Measurements from ENCODE around the gene HLA-E. TPM values are rescaled to one million over a fixed set of nuclear protein-coding genes. Genes with fewer than 3 reads are reported as not detected.
"Not testable (repeated sequence)": the region's sequence is repeated elsewhere in the genome, so short reads cannot be mapped to it uniquely, and the experiment has no call there.

HLA-E gene
- polyA plus RNA-seq, 1 donor = 69.1 TPM

- DNase-seq (ENCODE audit: low read depth) = no peak
Measured at GRCh38 chr6:30507849-30508827, 18.8 kb downstream of the HLA-E start.

GRCh38 chr6:30508890-30509736 is 19.8 kb downstream of the HLA-E start:
- no peak for DNase-seq (ENCODE audit: low read depth)

- no peak for DNase-seq (ENCODE audit: low read depth)
Measured at GRCh38 chr6:30510419-30511168, 21.3 kb downstream of the HLA-E start.

DNA sequence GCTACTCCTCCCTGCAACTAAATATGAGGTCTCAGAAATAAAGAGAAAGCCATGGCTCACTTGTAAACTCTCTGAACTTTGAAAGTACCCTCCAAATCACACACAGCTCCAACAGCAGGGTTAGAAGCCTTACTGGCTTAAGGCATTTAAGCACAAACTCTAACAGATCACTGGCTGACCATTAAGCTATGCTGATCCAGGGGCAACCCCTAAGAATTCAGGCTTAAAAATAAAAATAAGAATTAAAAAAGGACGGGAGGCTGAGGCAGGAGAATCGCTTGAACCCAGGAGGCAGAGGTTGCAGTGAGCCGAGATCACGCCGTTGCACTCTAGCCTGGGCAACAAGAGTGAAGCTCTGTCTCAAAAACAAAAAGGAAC is 21.8 kb downstream of the HLA-E start:
- DNase-seq (ENCODE audit: low read depth) = no peak

DNA sequence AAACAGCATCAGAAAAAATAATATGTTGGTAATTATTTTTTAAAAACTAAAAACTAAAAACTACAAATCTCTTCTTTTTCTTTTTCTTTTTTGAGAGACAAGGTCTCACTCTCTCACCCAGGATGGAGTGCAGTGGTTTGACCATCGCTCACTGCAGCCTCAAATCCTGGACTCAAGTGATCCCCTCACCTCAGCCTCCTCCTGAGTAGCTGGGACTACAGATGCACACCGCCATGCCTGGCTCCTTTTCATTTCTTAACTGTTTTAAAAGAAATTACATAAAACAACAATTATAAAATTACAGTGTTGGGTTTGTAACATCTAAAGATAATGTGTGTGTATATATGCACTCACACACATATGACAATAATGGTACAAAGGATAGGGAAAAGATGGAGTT is 24.1 kb downstream of the HLA-E start:
- no peak for DNase-seq (ENCODE audit: low read depth)

DNA sequence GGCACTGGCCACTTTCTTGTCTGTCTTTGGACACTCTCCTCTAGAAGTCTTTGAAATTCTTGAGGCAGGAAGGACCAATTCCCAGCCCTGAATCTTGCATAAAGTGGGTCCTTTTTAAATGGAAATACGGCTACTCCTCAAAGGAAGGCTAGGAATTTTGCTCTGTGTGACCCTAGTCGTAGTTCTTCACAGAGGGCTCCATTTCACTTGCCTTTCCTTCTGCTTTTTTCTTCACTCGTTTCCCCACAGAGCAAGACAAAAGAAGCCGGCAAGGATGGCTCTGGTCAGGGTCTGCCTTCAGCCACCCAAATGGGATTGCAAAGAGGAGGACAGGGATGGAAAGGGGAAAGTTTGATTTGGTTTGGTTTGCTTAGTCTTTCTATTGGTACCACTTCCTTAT is 25.8 kb downstream of the HLA-E start:
- no peak for DNase-seq (ENCODE audit: low read depth)

GRCh38 chr6:30515944-30516753 is 26.8 kb downstream of the HLA-E start:
- peak; percentile 80 for DNase-seq (ENCODE audit: low read depth)

- not testable (repeated sequence) for DNase-seq (ENCODE audit: low read depth)
Measured at GRCh38 chr6:30516754-30517076, 27.4 kb downstream of the HLA-E start.

DNA sequence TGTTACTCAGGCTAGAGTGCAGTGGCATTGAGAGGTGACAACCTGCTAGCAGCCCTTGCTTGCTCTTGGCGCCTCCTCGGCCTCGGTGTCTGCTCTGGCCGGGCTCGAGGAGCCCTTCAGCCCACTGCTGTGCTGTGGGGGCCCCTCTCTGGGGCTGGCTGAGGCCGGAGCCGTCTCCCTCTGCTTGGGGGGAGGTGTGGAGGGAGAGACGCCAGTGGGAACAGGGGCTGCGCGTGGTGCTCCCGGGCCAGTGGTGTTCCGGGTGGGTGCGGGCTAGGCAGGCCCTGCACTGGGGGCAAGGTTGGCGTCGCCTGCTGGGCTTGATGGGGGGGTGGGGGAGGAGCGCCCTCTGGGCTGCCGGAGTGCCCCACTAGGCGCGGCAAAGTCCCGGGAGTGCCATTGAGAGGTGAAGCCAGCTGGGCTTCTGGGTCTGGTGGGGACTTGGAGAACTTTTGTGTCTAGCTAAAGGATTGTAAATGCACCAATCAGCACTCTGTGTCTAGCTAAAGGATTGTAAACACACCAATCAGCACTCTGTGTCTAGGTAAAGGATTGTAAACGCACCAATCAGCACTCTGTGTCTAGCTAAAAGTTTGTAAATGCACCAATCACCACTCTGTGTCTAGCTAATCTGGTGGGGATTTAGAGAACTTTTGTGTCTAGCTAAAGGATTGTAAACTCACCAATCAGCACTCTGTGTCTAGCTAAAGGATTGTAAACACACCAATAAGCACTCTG is 28.6 kb downstream of the HLA-E start:
- DNase-seq (ENCODE audit: low read depth) = not testable (repeated sequence)

GRCh38 chr6:30518505-30519145 is 29.3 kb downstream of the HLA-E start:
- not testable (repeated sequence) for DNase-seq (ENCODE audit: low read depth)

- DNase-seq (ENCODE audit: low read depth) = no peak
Measured at GRCh38 chr6:30520522-30520921, 31.2 kb downstream of the HLA-E start.

DNA sequence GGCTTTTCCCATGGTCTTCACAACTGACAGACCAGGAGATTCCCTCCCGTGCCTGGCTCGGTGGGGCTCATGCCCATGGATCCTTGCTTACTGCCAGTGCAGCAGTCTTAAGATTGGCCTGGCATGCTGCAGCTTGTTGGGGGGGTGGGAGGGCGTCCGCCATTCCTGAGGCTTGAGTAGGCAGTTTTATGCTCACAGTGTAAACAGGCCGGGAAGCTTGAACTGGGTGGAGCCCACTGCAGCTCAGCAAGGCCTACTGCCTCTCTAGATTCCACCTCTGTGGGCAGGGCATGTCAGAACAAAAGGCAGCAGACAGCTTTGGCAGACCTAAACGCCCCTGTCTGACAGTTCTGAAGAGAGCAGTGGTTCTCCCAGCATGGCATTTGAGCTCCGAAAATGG is 31.8 kb downstream of the HLA-E start:
- not testable (repeated sequence) for DNase-seq (ENCODE audit: low read depth)

DNA sequence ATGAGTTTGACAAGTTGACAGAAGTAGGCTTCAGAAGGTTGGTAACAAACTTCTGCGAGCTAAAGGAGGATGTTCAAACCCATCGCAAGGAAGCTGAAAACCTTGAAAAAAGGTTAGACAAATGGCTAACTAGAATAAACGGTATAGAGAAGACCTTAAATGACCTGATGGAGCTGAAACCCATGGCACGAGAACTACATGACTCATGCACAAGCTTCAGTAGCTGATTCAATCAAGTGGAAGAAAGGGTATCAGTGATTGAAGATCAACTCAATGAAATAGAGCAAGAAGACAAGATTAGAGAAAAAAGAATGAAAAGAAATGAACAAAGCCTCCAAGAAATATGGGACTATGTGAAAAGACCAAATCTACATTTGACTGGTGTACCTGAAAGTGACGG is 32.6 kb downstream of the HLA-E start:
- DNase-seq (ENCODE audit: low read depth) = not testable (repeated sequence)

- DNase-seq (ENCODE audit: low read depth) = not testable (repeated sequence)
Measured at GRCh38 chr6:30526444-30526843, 37.1 kb downstream of the HLA-E start.

- DNase-seq (ENCODE audit: low read depth) = not testable (repeated sequence)
Measured at GRCh38 chr6:30529349-30529875, 40.1 kb downstream of the HLA-E start.

GRCh38 chr6:30530014-30530413 is 40.7 kb downstream of the HLA-E start:
- no peak for DNase-seq (ENCODE audit: low read depth)

DNA sequence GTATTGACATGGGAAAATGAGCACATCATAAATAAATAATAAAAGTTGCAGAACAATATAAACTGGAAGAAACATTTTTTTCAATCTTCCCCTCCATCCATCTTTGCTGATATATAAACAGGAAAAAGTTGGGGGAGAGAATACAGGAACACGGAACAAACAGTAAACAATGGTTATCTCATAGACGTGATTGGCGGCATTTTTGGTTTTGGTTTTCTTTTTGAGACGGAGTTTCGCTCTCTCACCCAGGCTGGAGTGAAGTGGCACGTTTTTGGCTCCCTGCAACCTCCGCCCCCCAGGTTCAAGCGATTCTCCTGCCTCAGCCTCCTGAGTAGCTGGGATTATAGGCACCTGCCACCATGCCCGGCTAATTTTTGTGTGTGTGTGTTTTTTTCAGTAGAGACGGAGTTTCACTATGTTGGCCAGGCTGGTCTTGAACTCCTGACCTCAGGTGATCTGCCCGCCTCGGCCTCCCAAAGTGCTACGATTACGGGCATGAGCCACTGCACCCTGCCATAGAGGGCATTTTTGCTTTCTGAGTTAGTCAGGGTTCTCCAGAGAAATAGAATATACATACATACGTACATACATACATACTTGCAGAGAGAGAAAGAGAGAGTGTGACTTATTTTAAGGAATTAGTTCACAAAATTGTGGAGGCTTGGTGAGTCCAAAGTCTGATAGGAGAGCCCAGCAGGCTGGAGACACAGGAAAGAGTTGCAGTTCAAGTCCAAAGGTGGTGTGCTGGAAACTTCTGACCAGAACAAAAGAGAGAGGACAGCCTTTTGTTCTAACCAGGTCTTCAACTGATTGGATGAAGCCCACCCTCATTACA is 44.4 kb downstream of the HLA-E start:
- no peak for DNase-seq (ENCODE audit: low read depth)

- DNase-seq (ENCODE audit: low read depth) = no peak
Measured at GRCh38 chr6:30537931-30538330, 48.6 kb downstream of the HLA-E start.
